A549 treated with DMSO at 1 μM for 4 hours (cell line): ENCODE measurements around the gene HTR3C. TPM values are rescaled to one million over a fixed set of nuclear protein-coding genes. Genes with fewer than 3 reads are reported as not detected.

ENCODE experiments used
- total RNA-seq: library from RNA; stranded (reverse); fragments of 200-300 nt; extraction: Qiagen RNA extraction; gene quantifications from 5 replicates; pipeline ENCODE4 v1.2.3, GENCODE V29; 2022; ENCODE audit warnings: low read depth

Gene HTR3C, protein sequence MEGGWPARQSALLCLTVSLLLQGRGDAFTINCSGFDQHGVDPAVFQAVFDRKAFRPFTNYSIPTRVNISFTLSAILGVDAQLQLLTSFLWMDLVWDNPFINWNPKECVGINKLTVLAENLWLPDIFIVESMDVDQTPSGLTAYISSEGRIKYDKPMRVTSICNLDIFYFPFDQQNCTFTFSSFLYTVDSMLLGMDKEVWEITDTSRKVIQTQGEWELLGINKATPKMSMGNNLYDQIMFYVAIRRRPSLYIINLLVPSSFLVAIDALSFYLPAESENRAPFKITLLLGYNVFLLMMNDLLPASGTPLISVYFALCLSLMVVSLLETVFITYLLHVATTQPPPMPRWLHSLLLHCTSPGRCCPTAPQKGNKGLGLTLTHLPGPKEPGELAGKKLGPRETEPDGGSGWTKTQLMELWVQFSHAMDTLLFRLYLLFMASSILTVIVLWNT
- not detected in 5 replicates for total RNA-seq

DNA sequence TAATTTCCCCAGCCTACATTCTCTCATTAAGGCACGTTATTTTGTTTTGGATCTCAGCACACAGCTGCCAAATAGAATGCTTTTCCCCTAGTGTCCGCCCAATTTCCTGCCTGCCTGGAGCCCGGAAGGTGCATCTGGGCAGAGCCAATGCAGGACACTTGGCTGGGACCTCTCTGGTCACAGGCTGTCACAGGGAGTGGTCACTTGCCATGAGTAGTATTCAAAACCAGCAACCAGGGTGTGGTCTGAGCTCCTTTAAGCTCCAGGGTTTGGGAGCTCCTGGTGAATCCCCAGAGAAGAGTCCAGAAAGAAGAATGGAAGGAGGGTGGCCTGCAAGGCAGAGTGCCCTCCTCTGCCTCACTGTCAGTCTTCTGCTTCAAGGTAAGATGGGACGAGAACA lies at the start of gene HTR3C:
Gene HTR3C (plus strand): TSS at position 281 of the 400 bp plus-strand sequence. CDS start 34 bp downstream, at position 315.

DNA sequence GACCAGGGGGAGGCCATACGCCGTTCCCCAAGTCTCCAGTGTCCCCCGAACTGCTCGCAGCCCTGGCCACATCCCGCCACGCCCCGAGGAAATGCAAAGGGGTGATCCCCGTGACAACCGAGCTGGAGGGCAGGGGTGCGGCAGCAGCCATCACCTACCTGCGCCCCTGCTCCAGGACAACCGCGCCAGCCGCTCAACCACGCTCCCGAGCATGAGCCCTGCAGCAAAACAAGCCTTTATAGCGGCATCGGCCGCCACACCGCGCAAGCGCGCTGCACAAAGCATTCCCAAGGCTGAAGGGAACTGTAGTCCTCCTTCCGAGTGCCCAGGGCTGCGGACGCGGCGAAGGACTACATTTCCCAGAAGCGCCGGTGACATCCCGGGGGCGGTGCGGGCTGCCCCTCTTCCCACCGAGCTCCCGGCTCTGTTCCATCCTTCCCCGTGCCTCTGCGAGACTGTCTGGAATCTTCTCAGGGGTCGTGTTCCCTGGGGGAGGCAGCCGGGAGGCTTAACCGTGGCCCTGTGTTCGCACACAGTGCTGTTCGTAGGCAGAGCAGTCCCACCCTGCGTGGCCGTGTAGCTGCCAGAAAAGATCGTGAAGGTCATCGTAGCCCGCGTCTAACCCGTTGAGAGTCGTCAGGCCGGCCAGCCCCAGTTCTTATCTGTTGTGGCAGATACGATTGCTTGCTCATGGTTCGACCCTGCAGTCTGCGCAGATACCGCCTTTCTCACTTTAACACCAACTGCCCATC lies 35.0 kb upstream of the HTR3C start, which contains the start of gene ABCC5:
Gene ABCC5 (minus strand): TSS at position 213 of the 752 bp plus-strand sequence. CDS start 3,492 bp downstream, outside the sequence.

DNA sequence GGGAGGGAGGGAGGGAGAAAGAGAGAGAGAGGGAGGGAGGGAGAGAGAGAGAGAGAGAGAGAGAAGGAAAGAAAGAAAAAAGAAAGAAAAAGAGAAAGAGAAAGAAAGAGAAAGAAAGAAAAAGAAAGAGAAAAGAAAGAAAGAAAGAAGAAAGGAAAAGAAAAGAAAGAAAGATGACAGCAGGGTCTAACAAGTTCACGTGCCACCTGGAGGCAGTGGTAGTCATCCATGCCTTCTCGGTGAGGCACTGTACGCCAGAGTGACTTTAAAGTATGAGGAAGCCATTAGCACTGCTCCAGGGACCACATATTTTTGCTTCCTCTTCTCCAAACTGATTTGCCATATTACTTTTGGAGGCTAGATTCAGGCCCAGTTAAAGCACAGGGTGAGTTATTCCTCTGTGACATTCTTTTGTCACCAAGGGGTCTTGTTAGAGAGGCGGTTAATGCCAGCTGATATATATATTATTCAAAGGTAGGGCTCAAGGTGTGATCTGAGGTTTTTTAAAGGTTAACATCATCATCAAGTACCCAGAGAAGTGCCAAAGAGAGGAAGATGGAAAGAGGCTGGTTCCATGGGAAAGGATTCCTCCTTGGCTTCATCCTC lies 21.6 kb upstream of the HTR3C start, which contains the start of gene HTR3D:
Gene HTR3D (plus strand): TSS at position 556 of the 606 bp plus-strand sequence. CDS start 0 bp downstream, at position 556.

DNA sequence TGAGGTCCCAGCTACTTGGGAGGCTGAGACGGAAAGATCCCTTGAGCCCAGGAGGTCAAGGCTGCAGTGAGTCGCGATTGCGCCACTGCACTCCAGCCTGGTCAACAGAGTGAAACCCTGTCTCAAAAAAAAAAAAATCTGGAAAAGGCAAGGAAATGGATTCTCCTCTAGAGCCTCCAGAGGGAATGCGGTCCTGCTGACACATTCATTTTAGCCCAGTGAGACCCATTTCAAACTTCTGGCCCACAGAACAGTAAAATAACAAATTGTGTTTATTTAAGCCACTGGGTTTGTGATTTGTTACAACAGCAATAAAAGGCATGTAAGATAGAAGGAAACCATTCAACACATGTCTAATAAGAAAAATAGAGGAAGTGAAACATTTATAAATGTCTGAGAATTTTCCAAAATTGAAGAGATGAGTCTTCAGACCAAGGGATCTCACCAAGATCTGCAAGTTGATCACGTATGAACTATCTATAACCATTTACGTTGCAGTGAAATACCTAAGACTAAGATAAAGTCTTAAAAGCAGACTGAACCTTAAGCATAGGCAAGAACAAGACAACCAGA lies 44.0 kb downstream of the HTR3C start, which contains the start of gene HTR3E:
Gene HTR3E (plus strand): TSS at position 254 of the 573 bp plus-strand sequence. CDS start 466 bp downstream, outside the sequence.

Other genes with a start within 250 kb of the HTR3C start
- 3.6 to 6.0 TPM (median 5.9 TPM) in 5 replicates for gene MAP6D1, start 227.5 kb upstream of the HTR3C start, total RNA-seq
- gene PARL, start 168.2 kb upstream of the HTR3C start, total RNA-seq: 62.4 to 68.8 TPM (median 66.7 TPM) in 5 replicates
- gene ABCC5, start 35.2 kb upstream of the HTR3C start, total RNA-seq: 8.8 to 12.9 TPM (median 11.9 TPM) in 5 replicates
- gene HTR3D, start 21.3 kb upstream of the HTR3C start, total RNA-seq: not detected in 5 replicates
- not detected in 5 replicates for gene HTR3E, start 44.0 kb downstream of the HTR3C start, total RNA-seq
- gene EIF2B5, start 82.3 kb downstream of the HTR3C start, total RNA-seq: 26.5 to 31.2 TPM (median 30.9 TPM) in 5 replicates
- 18.3 to 29.0 TPM (median 24.6 TPM) in 5 replicates for gene DVL3, start 102.3 kb downstream of the HTR3C start, total RNA-seq
- gene AP2M1, start 121.8 kb downstream of the HTR3C start, total RNA-seq: 296 to 327 TPM (median 312 TPM) in 5 replicates
- 32.6 to 37.7 TPM (median 33.9 TPM) in 5 replicates for gene ABCF3, start 133.2 kb downstream of the HTR3C start, total RNA-seq
- 0.38 to 0.56 TPM (median 0.48 TPM) in 5 replicates for gene VWA5B2, start 176.5 kb downstream of the HTR3C start, total RNA-seq
- gene ALG3, start 195.9 kb downstream of the HTR3C start, total RNA-seq: 63.7 to 82.1 TPM (median 70.1 TPM) in 5 replicates
- 11.0 to 13.5 TPM (median 12.2 TPM) in 5 replicates for gene EEF1AKMT4, start 196.6 kb downstream of the HTR3C start, total RNA-seq
- gene CAMK2N2, start 208.5 kb downstream of the HTR3C start, total RNA-seq: 0.90 to 1.7 TPM (median 1.1 TPM) in 5 replicates
- not detected in 5 replicates for gene ECE2, start 223.0 kb downstream of the HTR3C start, total RNA-seq
- 315 to 419 TPM (median 334 TPM) in 5 replicates for gene PSMD2, start 246.2 kb downstream of the HTR3C start, total RNA-seq